Gastrocnemius medialis (tissue), 4 donors: Measurements from ENCODE around the gene DYNLL2.
"Not testable (repeated sequence)": the region's sequence is repeated elsewhere in the genome, so short reads cannot be mapped to it uniquely, and the experiment has no call there.

ENCODE experiments used
- CTCF ChIP-seq, 5 experiments: fragments of 450-650 bp in 3 of 5; fragments of 200-600 bp in 2 of 5; sonication (generic) in 2 of 5; IDR thresholded peaks in 4 of 5; conservative IDR thresholded peaks in 1 of 5; 1 replicate in 4 of 5; 2 replicates in 1 of 5; pipeline ENCODE4 v1.5.1; 2016 to 2019; ENCODE audit warnings: antibody characterized with exemption in 5 of 5, mild to moderate bottlenecking in 3 of 5, moderate library complexity in 3 of 5
- POLR2A ChIP-seq, 2 donors: fragments of 450-650 bp; IDR thresholded peaks; one replicate each; pipeline ENCODE4 v1.6.1; 2017; ENCODE audit warnings: antibody characterized with exemption in 2 of 2, mild to moderate bottlenecking in 2 of 2, moderate library complexity in 2 of 2

DNA sequence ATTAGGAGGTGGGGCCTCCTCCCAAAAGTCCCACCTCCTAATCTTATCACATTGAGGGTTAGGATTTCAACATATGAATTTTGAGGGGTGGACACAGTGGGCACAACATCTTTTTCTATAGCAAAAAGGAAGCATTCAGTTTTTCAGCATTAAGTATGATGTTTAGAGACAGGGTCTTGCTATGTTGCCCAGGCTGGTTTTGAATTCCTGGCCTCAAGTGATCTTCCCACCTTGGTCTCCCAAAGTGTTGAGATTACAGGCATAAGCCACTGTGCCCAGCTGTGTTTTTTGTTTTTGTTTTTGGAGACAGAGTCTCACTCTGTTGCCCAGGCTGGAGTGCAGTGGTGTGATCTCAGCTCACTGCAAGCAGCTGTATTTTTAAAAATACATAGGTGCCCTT is 18.7 kb downstream of the DYNLL2 start:
- not testable (repeated sequence) for TF ChIP-seq CTCF (IDR thresholded peaks at IDR 0.05 in 4 of 5, conservative IDR thresholded peaks at IDR 0.05 in 1 of 5); POLR2A (IDR thresholded peaks at IDR 0.05)
